ENCODE results near the gene FIZ1.

The FIZ1 gene

GRCh38 chr19:55646889-55647731, 47.8 kb upstream of the FIZ1 start:
- ChIA-PET CTCF (interaction anchor here (0.5 to 3.0 kb wide), 12 partner anchors 8 to 186 kb away, joined by 3 to 37 read pairs (median 4); partner anchors contain the start of gene ISOC2), POLR2A (interaction anchor here (0.5 to 3.3 kb wide), 14 partner anchors 7 to 485 kb away, joined by 3 to 16 read pairs (median 6); partner anchors contain the start of genes FIZ1, PPP6R1, U2AF2 and UBE2S)
- Histone ChIP-seq H3K36me3 (ENCODE audit: control insufficient read depth in 2 of 2, insufficient read depth in 1 of 2, low read length in 2 of 2) (peaks cover 12 to 40% of the 10 kb centered on the region in 2 experiments; a peak in 2 of 3 replicates), H3K9me3 (ENCODE audit: control insufficient read depth, insufficient read depth, low read depth, low read length) (no peaks in the 10 kb centered on the region), H3K4me1 (ENCODE audit: control insufficient read depth, insufficient read depth, low read length) (peaks cover 21% of the 10 kb centered on the region), H3K4me3 (ENCODE audit: low read depth, low read length) (peak overlapping the region; percentile 96), H3K27ac (ENCODE audit: extremely low read depth, low read depth, low read length) (peak overlapping the region; percentile 93)
- TF ChIP-seq PRDM10 (tag by site-specific recombination; IDR thresholded peaks at IDR 0.05) (peak; percentile 81), ZSCAN23 (tag by site-specific recombination; IDR thresholded peaks at IDR 0.05) (no peak), ZNF362 (tag by site-specific recombination; IDR thresholded peaks at IDR 0.05) (no peak), ZNF341 (tag by site-specific recombination; IDR thresholded peaks at IDR 0.05; ENCODE audit: low read depth) (peak; percentile 84), BCL11A (tag by site-specific recombination; IDR thresholded peaks at IDR 0.05; ENCODE audit: low read depth) (no peak), ZNF184 (tag by site-specific recombination; IDR thresholded peaks at IDR 0.05) (no peak), ZIC2 (tag by site-specific recombination; IDR thresholded peaks at IDR 0.05) (no peak), ZBTB17 (tag by site-specific recombination; IDR thresholded peaks at IDR 0.05) (peak; percentile 48; the same call in 1 of the 2 replicates), ZNF366 (tag by site-specific recombination; conservative IDR thresholded peaks at IDR 0.05) (0 out of 2 replicates have a peak, but pooled peaks have one; percentile 20), OVOL3 (tag by site-specific recombination; IDR thresholded peaks at IDR 0.05) (no peak)

GRCh38 chr19:55645512-55645881, 46.2 kb upstream of the FIZ1 start:
- POLR2A ChIA-PET: interaction anchor here (0.9 to 3.3 kb wide), 5 partner anchors 9 to 47 kb away, joined by 3 to 16 read pairs (median 5); partner anchors contain the start of genes FIZ1 and U2AF2
- no peak overlapping the region for H3K4me3 ChIP-seq (ENCODE audit: low read depth, low read length)
- H3K27ac ChIP-seq (ENCODE audit: extremely low read depth, low read depth, low read length): no peak overlapping the region
- H3K36me3 ChIP-seq (ENCODE audit: control insufficient read depth in 2 of 2, insufficient read depth in 1 of 2, low read length in 2 of 2): peaks cover 12 to 28% of the 10 kb centered on the region in 2 experiments; a peak in 2 of 3 replicates
- peaks cover 22% of the 10 kb centered on the region for H3K4me1 ChIP-seq (ENCODE audit: control insufficient read depth, insufficient read depth, low read length)
- TF ChIP-seq ZNF423 (tag by site-specific recombination; IDR thresholded peaks at IDR 0.05): no peak
- no peak for TF ChIP-seq ZNF488 (tag by site-specific recombination; IDR thresholded peaks at IDR 0.05)
- no peak for TF ChIP-seq ZBTB1 (tag by site-specific recombination; IDR thresholded peaks at IDR 0.05)
- no peak for TF ChIP-seq ZBTB11 (tag by site-specific recombination; conservative IDR thresholded peaks at IDR 0.05; ENCODE audit: low read depth)
- no peak for TF ChIP-seq ZNF157 (tag by site-specific recombination; IDR thresholded peaks at IDR 0.05)
- TF ChIP-seq GLI4 (tag by site-specific recombination; IDR thresholded peaks at IDR 0.05): no peak
- TF ChIP-seq ZNF114 (tag by site-specific recombination; IDR thresholded peaks at IDR 0.05): no peak
- no peak for TF ChIP-seq TCF7L2 (IDR thresholded peaks at IDR 0.05; ENCODE audit: borderline replicate concordance, low read depth, low read length)
- no peak for TF ChIP-seq KLF16 (tag by site-specific recombination; IDR thresholded peaks at IDR 0.05)
- no peak for TF ChIP-seq ZNF350 (tag by site-specific recombination; IDR thresholded peaks at IDR 0.05)
- TF ChIP-seq ZNF121 (tag by site-specific recombination; IDR thresholded peaks at IDR 0.05): no peak
- no peak for TF ChIP-seq ZBTB7A (tag by site-specific recombination; IDR thresholded peaks at IDR 0.05; ENCODE audit: low read depth)
- no peak for TF ChIP-seq ZSCAN5A (tag by site-specific recombination; IDR thresholded peaks at IDR 0.05)
- CTCF ChIA-PET: interaction anchor here (0.6 to 3.0 kb wide), 7 partner anchors 8 to 842 kb away, joined by 3 to 37 read pairs (median 3); no protein-coding TSS in a partner anchor
- H3K9me3 ChIP-seq (ENCODE audit: control insufficient read depth, insufficient read depth, low read depth, low read length): no peaks in the 10 kb centered on the region

Data from HEK293 (cell line).